Cortex of kidney (tissue), 1 donor: ENCODE data around the gene TIAM1.

ENCODE experiments used
- DNase-seq: peaks from one replicate; lab custom pipeline; 2025; lab: John Stamatoyannopoulos, UW

The TIAM1 gene

GRCh38 chr21:31286621-31287020, 57.4 kb downstream of the TIAM1 start:
- no peak for DNase-seq

- no peak for DNase-seq
Measured at GRCh38 chr21:31284797-31285397, 59.2 kb downstream of the TIAM1 start.

GRCh38 chr21:31283025-31283424, 61.0 kb downstream of the TIAM1 start:
- no peak for DNase-seq

- no peak for DNase-seq
Measured at GRCh38 chr21:31282095-31282709, 61.9 kb downstream of the TIAM1 start.

- DNase-seq, result no peak
Measured at GRCh38 chr21:31281561-31281960, 62.5 kb downstream of the TIAM1 start.

DNA sequence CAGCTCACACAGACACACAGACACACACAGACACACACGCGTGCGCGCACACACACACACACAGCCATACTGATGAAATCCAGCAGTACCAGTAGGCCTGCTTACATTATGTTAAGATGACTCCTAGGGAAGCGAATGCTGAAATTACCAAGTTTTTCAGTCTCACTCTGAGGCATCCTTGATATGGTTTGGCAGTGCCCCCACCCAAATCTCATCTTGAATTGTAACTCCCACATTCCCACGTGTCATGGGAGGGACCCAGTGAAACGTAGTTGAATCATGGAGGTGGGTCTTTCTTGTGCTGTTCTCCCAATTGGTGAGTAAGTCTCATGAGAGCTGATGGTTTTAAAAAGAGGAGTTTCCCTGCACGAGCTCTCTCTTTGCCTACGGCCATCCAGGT, 64.1 kb downstream of the TIAM1 start:
- DNase-seq, result no peak

DNA sequence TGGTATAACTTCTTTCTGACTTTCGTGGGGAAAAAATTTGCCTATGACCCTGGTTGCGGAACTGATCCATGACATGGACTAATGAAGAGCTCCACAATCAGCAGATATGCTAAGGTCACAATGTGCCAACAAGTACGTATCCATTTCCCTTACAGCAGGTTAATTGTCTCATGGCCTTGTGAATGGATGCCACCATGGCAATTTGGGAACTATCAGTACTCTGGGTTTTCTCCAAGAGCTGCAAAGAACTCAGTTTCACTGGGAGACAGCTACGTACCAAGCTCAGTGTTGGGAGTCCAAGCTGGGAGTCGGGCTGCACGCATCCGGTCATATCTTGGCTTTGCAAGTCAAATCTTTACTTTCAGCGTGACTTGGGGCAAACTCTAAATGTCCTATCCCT, 64.8 kb downstream of the TIAM1 start:
- DNase-seq, result no peak

DNA sequence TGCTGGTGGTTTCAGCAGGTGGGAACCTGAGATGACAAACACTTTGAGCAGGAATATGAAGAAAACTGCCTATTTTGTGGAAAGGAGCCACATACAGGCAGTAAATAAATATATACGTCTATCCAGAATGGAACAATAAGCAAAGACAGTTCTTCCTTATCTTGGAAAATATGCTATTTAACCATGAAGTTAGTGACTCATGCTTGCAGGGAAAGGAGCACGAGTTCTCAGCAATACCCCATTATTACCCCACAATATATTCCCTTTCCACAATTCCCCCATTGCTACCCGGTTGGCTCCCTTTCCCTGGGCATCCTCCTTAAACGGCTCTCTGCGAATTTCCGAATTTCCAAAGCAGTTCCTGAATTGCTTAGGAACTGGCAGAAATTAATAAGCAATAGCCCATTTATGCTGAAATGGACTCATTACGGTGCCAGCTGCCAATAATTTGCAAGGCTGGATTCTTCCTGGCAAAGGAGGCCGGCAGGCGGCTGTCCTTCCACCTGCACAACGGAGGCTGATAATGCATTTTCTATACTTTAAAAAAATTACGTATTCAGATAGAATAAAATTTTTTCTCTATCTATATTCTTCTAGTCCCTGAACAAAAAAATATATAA, 65.4 kb downstream of the TIAM1 start:
- DNase-seq, result no peak

GRCh38 chr21:31276663-31277062, 67.4 kb downstream of the TIAM1 start:
- no peak for DNase-seq

DNA sequence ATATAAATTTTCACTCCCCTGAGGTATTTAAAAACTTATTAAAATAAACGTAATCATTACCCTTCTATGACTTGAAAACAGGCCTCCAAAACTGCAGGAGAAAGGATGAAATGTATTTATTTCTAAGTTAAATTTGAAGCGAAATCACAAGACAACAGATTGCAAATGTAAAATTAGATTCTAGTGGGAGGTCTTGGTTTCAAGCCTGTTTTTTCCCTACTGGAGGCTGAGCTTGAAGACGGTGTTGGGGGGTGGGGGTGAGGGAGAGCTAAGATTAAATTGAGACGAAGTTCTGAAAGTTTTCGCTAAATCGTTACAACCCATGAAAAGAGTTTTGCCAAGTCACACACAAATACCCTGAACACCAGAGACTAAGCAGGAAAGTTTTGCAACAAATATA, 68.2 kb downstream of the TIAM1 start:
- no peak for DNase-seq

GRCh38 chr21:31273278-31273677, 70.8 kb downstream of the TIAM1 start:
- DNase-seq, result no peak

DNA sequence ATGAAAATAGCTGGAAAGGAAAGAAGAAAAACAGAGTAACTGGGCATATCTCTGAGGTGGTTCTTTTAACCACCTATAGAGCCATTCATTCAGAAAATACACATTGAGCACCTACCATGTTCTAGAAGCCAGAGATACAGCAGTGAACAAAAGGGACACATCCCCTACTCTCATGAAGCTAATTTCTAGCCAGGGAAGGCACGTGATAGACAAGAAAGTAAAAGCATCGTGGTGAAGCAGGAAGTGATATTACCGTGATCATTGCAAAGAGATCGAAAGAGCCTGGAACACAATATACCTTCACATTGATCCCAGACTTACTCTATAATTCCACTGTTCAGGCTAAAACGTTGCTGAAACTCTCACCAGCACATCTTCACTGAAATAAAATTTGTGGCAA, 76.0 kb downstream of the TIAM1 start:
- no peak for DNase-seq

GRCh38 chr21:31267644-31268043, 76.4 kb downstream of the TIAM1 start:
- DNase-seq, result no peak

- DNase-seq, result no peak
Measured at GRCh38 chr21:31266241-31266640, 77.8 kb downstream of the TIAM1 start.

GRCh38 chr21:31265366-31266013, 78.6 kb downstream of the TIAM1 start:
- DNase-seq, result no peak

DNA sequence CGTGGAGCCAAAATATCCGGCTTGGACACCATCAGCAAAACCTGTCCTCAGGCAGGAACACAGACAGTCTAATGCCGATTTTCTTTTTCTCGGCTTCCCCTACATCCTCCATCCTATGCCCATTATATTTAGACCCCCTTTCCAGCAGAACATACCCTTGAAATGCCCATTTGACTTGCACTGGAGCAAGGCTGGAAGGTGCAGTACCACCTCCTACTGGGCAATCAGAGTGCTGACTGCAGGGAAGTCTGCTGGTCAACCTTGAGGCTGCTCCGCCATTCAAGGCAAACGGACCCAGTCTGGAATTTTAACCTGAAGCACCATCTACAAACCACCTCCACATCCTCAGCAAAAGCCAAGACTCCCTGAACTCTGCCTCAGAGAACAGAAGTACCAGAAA, 79.5 kb downstream of the TIAM1 start:
- DNase-seq, result no peak

DNA sequence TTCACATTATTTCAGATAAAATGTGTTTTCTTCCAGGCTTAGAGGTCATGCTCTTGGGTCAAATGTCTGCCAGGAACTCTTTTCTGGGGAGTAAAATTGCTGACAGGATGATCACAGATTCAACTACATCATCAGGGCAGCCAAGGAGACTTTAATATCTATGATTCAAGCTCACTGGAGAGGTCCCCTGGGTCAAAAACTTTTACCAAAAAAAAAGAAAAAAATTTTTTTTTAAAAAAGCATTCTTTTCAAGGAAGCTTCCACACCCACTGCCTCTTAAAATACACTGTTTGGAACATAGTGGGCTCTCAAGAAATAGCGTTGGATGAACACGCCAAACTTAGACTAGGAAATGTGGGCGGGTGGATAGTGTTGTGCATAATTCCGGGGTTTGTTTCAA, 81.3 kb downstream of the TIAM1 start:
- DNase-seq, result no peak

GRCh38 chr21:31261759-31262158, 82.3 kb downstream of the TIAM1 start:
- DNase-seq, result no peak

GRCh38 chr21:31260790-31261189, 83.3 kb downstream of the TIAM1 start:
- DNase-seq, result no peak

GRCh38 chr21:31258073-31258472, 86.0 kb downstream of the TIAM1 start:
- DNase-seq, result no peak

DNA sequence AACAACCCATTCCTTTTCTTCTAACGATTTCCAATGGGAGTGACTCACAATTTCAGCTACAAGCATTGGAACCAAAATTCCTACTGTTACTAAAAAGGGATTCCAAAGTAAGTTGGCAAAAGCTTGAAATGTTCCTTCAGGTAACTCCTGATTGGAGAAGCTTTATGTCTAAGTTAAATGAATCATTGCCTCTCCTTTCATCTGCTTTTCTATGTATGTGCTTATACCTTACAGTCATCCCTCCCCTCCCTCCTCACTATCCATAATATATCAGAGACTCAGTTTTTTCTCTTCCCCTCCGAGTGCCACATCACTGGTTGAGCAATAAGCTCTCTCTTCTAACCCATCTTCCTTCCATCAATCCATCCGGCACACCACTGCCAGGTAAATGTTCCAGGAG, 86.8 kb downstream of the TIAM1 start:
- no peak for DNase-seq

DNA sequence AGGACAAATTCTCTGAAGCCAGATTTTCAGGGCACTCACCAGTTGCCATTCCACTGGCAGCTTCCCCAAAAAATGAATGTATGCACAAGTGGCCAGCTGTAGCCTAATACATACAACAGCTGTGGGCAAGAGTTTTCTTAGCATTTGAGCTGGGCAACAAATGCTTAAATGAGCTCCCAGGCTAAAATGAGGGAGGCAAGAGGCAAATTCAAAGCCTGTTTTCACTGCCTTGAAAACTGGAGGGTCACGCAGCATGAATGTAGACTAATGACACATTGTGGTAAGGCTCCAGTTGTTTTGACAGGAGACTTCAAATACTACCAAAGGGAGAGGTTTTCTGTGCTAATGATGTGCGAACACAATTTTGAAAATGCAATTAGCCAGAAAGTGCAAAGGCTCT, 88.2 kb downstream of the TIAM1 start:
- no peak for DNase-seq

DNA sequence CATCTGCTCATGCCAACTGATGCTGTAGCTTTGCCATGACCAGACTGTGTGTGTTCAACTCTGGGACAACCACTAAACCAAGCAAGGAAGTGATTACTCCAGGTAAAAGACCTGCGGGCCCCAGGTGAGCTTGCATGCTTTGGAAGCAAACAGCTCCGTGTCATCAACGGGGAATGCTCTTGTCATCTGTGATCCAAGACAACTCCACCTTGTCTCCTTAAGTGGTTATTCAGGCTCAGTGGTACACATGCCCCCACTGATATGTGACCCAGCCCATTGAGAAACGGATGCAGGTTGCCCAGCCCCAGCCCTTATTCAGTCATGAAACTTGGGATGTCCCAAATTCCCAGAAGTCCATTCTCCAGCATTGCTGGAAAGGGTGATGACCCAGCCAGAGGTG, 89.0 kb downstream of the TIAM1 start:
- no peak for DNase-seq
